Nephron progenitor cell (in vitro differentiated cells): ENCODE results near the gene GNPNAT1.
A peak's percentile ranks its signal among the peaks of the same experiment; 100 is the strongest.

Experiments
- DNase-seq: peaks from one replicate; pipeline ENCODE4 v3.0.0; 2021
- H3K27ac Mint-ChIP-seq: 2 replicates; pipeline ENCODE4 v1.8.0; 2021; ENCODE audit warnings: mild to moderate bottlenecking, moderate library complexity, mixed read lengths
- H3K27me3 Mint-ChIP-seq: 2 replicates; pipeline ENCODE4 v1.8.0; 2021; ENCODE audit warnings: mild to moderate bottlenecking, low read depth, mixed read lengths; ENCODE audit not compliant: poor library complexity
- H3K36me3 Mint-ChIP-seq: 2 replicates; pipeline ENCODE4 v1.8.0; 2021; ENCODE audit warnings: low read depth, mixed read lengths
- H3K4me1 Mint-ChIP-seq: 2 replicates; pipeline ENCODE4 v1.8.0; 2021; ENCODE audit warnings: mixed read lengths
- H3K4me3 Mint-ChIP-seq: 2 replicates; pipeline ENCODE4 v1.8.0; 2021; ENCODE audit warnings: mild to moderate bottlenecking, moderate library complexity, mixed read lengths
- H3K9me3 Mint-ChIP-seq: 2 replicates; pipeline ENCODE4 v1.8.0; 2021; ENCODE audit warnings: mild to moderate bottlenecking, moderate library complexity, mixed read lengths
- CTCF ChIP-seq: fragments of 200-600 bp; sonication (generic); IDR thresholded peaks from 2 replicates; pipeline ENCODE4 v1.5.0; 2021; ENCODE audit warnings: antibody characterized with exemption

The GNPNAT1 gene

GRCh38 chr14:52789118-52789517, 2.3 kb downstream of the GNPNAT1 start:
- no peak for DNase-seq
- H3K4me1 Mint-ChIP-seq: peaks cover 38% of the 10 kb centered on the region
- H3K27ac Mint-ChIP-seq: no peak overlapping the region

GRCh38 chr14:52786887-52787286, 4.5 kb downstream of the GNPNAT1 start:
- H3K4me1 Mint-ChIP-seq: peaks cover 30% of the 10 kb centered on the region
- H3K27ac Mint-ChIP-seq: no peak overlapping the region
- H3K4me3 Mint-ChIP-seq: no peak overlapping the region
- no peak for DNase-seq
- no peak for TF ChIP-seq CTCF
- no peaks in the 10 kb centered on the region for H3K27me3 Mint-ChIP-seq
- H3K9me3 Mint-ChIP-seq: no peaks in the 10 kb centered on the region
- peaks cover 9% of the 10 kb centered on the region for H3K36me3 Mint-ChIP-seq

More at GRCh38 chr14:52789118-52789517, 2.3 kb downstream of the GNPNAT1 start:
- TF ChIP-seq CTCF: no peak
- H3K9me3 Mint-ChIP-seq: no peaks in the 10 kb centered on the region
- peak overlapping the region; percentile 91 for H3K4me3 Mint-ChIP-seq
- H3K27me3 Mint-ChIP-seq: no peaks in the 10 kb centered on the region
- peaks cover 9% of the 10 kb centered on the region for H3K36me3 Mint-ChIP-seq

GRCh38 chr14:52783206-52783605, 8.2 kb downstream of the GNPNAT1 start:
- no peak for DNase-seq
- Mint-ChIP-seq H3K36me3 (peaks cover 14% of the 10 kb centered on the region), H3K9me3 (no peaks in the 10 kb centered on the region), H3K4me3 (no peak overlapping the region), H3K27me3 (no peaks in the 10 kb centered on the region), H3K4me1 (peaks cover under 1% of the 10 kb centered on the region), H3K27ac (no peak overlapping the region)
- TF ChIP-seq CTCF: no peak

- H3K36me3 Mint-ChIP-seq: peaks cover 14% of the 10 kb centered on the region
- no peaks in the 10 kb centered on the region for H3K9me3 Mint-ChIP-seq
- H3K4me1 Mint-ChIP-seq: no peaks in the 10 kb centered on the region
- H3K4me3 Mint-ChIP-seq: no peak overlapping the region
- no peaks in the 10 kb centered on the region for H3K27me3 Mint-ChIP-seq
- no peak overlapping the region for H3K27ac Mint-ChIP-seq
- no peak for TF ChIP-seq CTCF
- DNase-seq: no peak
These were observed 9.8 kb downstream of the GNPNAT1 start for GRCh38 chr14:52781629-52782028.

GRCh38 chr14:52780893-52781292, 10.5 kb downstream of the GNPNAT1 start:
- no peaks in the 10 kb centered on the region for H3K27me3 Mint-ChIP-seq

More at GRCh38 chr14:52780893-52781292, 10.5 kb downstream of the GNPNAT1 start:
- peaks cover 10% of the 10 kb centered on the region for H3K36me3 Mint-ChIP-seq
- no peaks in the 10 kb centered on the region for H3K4me1 Mint-ChIP-seq
- TF ChIP-seq CTCF: no peak
- H3K4me3 Mint-ChIP-seq: no peak overlapping the region
- DNase-seq: no peak
- H3K27ac Mint-ChIP-seq: no peak overlapping the region
- H3K9me3 Mint-ChIP-seq: no peaks in the 10 kb centered on the region
